Naive thymus-derived CD4-positive, alpha-beta T cell (primary cell): Measurements from ENCODE around the gene GOLGA8J. TPM values are rescaled to one million over a fixed set of nuclear protein-coding genes. Genes with fewer than 3 reads are reported as not detected.
"Not testable (repeated sequence)": the region's sequence is repeated elsewhere in the genome, so short reads cannot be mapped to it uniquely, and the experiment has no call there.

Experiments
- ATAC-seq: fragments of 150-1000 bp; cut with Tn5 transposase; 2 replicates; pipeline ENCODE4 v1.10.0; 2021; ENCODE audit warnings: mild to moderate bottlenecking, moderate library complexity
- CTCF ChIA-PET: fragments of 350-600 bp; sonication (Branson Sonifier 250); formaldehyde crosslinking; loops from one replicate; lab custom pipeline; 2021; ENCODE audit warnings: antibody characterized with exemption; lab: Charles Lee
- POLR2A ChIA-PET: fragments of 350-600 bp; sonication (Branson Sonifier 250); formaldehyde crosslinking; loops from one replicate; lab custom pipeline; 2021; ENCODE audit warnings: antibody characterized with exemption, inconsistent platforms; lab: Charles Lee
- DNase-seq, 9 donors: peaks; one replicate each; pipeline versions ENCODE4 v3.0.0 to v3.0.0-alpha.2; 2020 to 2022; ENCODE audit warnings: mixed read lengths in 1 of 9
- H3K27ac ChIP-seq: one replicate; pipeline ENCODE4 v1.7.0; 2013; ENCODE audit warnings: mild to moderate bottlenecking, low read depth, low read length, moderate library complexity
- H3K27me3 ChIP-seq, 2 donors: one replicate each; pipeline ENCODE4 v1.7.0; 2013; ENCODE audit warnings: low read length in 2 of 2, mild to moderate bottlenecking in 2 of 2, moderate library complexity in 2 of 2; ENCODE audit not compliant: control insufficient read depth in 2 of 2, insufficient read depth in 2 of 2
- H3K36me3 ChIP-seq, 3 experiments: 1 replicate in 2 of 3; 2 replicates in 1 of 3; pipeline ENCODE4 v1.7.0; 2013; ENCODE audit warnings: low read length in 3 of 3, mild to moderate bottlenecking in 3 of 3, moderate library complexity in 1 of 3; ENCODE audit not compliant: insufficient read depth in 3 of 3, control insufficient read depth in 2 of 3
- H3K4me1 ChIP-seq, 2 donors: one replicate each; pipeline ENCODE4 v1.7.0; 2013; ENCODE audit warnings: low read length in 2 of 2, mild to moderate bottlenecking in 2 of 2, moderate library complexity in 1 of 2; ENCODE audit not compliant: control insufficient read depth in 2 of 2, insufficient read depth in 2 of 2
- H3K4me3 ChIP-seq: 2 replicates; pipeline ENCODE4 v1.7.0; 2013; ENCODE audit warnings: mild to moderate bottlenecking, low read length
- H3K9me3 ChIP-seq, 3 experiments: 1 replicate in 2 of 3; 2 replicates in 1 of 3; pipeline ENCODE4 v1.7.0; 2013; ENCODE audit warnings: low read length in 3 of 3; ENCODE audit not compliant: control insufficient read depth in 2 of 3
- H3K27ac Mint-ChIP-seq, 9 donors: one replicate each; pipeline ENCODE4 v1.8.0; 2020 to 2022; ENCODE audit warnings: mixed read lengths in 9 of 9, mild to moderate bottlenecking in 8 of 9, moderate library complexity in 5 of 9, inconsistent platforms in 2 of 9
- H3K27me3 Mint-ChIP-seq, 5 donors: one replicate each; pipeline ENCODE4 v1.8.0; 2021 to 2022; ENCODE audit warnings: mixed read lengths in 5 of 5, mild to moderate bottlenecking in 1 of 5
- H3K36me3 Mint-ChIP-seq, 5 donors: one replicate each; pipeline ENCODE4 v1.8.0; 2020 to 2022; ENCODE audit warnings: mixed read lengths in 5 of 5, mild to moderate bottlenecking in 3 of 5, inconsistent platforms in 1 of 5
- H3K4me1 Mint-ChIP-seq, 7 donors: one replicate each; pipeline ENCODE4 v1.8.0; 2020 to 2022; ENCODE audit warnings: mixed read lengths in 7 of 7, mild to moderate bottlenecking in 3 of 7, inconsistent platforms in 1 of 7
- H3K4me3 Mint-ChIP-seq, 10 donors: one replicate each; pipeline ENCODE4 v1.8.0; 2020 to 2022; ENCODE audit warnings: mild to moderate bottlenecking in 10 of 10, mixed read lengths in 10 of 10, moderate library complexity in 6 of 10, inconsistent platforms in 2 of 10
- H3K9me3 Mint-ChIP-seq, 11 donors: one replicate each; pipeline ENCODE4 v1.8.0; 2020 to 2022; ENCODE audit warnings: mixed read lengths in 11 of 11, mild to moderate bottlenecking in 4 of 11, inconsistent platforms in 1 of 11, moderate library complexity in 1 of 11
- intact Hi-C, 2 donors: fragments of 100-400 bp; cut with micrococcal nuclease; formaldehyde crosslinking; loops; one replicate each; pipeline ENCODE4 v1.15.1; 2023
- polyA plus RNA-seq, 2 donors: library from polyadenylated mRNA; unstranded; fragments of 300-500 nt; fragmentation: Illumina TruSeq; gene quantifications; one replicate each; pipeline ENCODE4 v1.2.3, GENCODE V29; 2021
- total RNA-seq, 6 experiments: library from RNA in 5 of 6; stranded (reverse) in 5 of 6; gene quantifications; 1 replicate in 5 of 6; 2 replicates in 1 of 6; pipeline ENCODE4 v1.2.3 and lab custom pipeline; 2021 to 2026

GOLGA8J gene
- total and polyA plus RNA-seq, 7 experiments from 2014 or later, result 0.22 to 0.38 (median 0.30) TPM; not detected in 4

GRCh38 chr15:30130066-30130465, 47.3 kb downstream of the GOLGA8J start:
- H3K27me3 Mint-ChIP-seq, ATAC-seq, H3K27ac ChIP-seq, POLR2A ChIA-PET, H3K4me3 ChIP-seq, H3K4me3 Mint-ChIP-seq, H3K4me1 ChIP-seq, H3K4me1 Mint-ChIP-seq, CTCF ChIA-PET, H3K36me3 Mint-ChIP-seq, H3K9me3 ChIP-seq, H3K9me3 Mint-ChIP-seq, intact Hi-C loops, H3K27ac Mint-ChIP-seq, H3K36me3 ChIP-seq, H3K27me3 ChIP-seq: not testable (repeated sequence)
- DNase-seq, result peak in 4 of 9 donors; percentile 10 to 31 (median 18)

- H3K9me3 ChIP-seq, H3K27me3 ChIP-seq, intact Hi-C loops, H3K4me1 ChIP-seq, DNase-seq, H3K36me3 ChIP-seq, H3K4me1 Mint-ChIP-seq, CTCF ChIA-PET, H3K27ac ChIP-seq, H3K36me3 Mint-ChIP-seq, H3K27me3 Mint-ChIP-seq, POLR2A ChIA-PET, H3K4me3 ChIP-seq, H3K4me3 Mint-ChIP-seq, H3K9me3 Mint-ChIP-seq, H3K27ac Mint-ChIP-seq, ATAC-seq: not testable (repeated sequence)
These were observed 52.0 kb downstream of the GOLGA8J start, which contains the start of gene GOLGA8T for GRCh38 chr15:30134751-30135150. Gene GOLGA8T (plus strand): TSS chr15:30135051. CDS start chr15:30135149, 98 bp downstream.

Other genes starting within 250 kb of the GOLGA8J start
- 1 to 10 TPM in 1 of 5 experiments, under 1 TPM in 2, not detected in 2; 0.22 to 1.1 (median 0.63) TPM for gene GOLGA8T, start 52.1 kb downstream of the GOLGA8J start, total RNA-seq
- not detected for gene GOLGA8T, start 52.1 kb downstream of the GOLGA8J start, polyA plus RNA-seq